ENCODE measurements around the gene CFAP91.
A peak's percentile ranks its signal among the peaks of the same experiment; 100 is the strongest.
"Not testable (repeated sequence)": the region's sequence is repeated elsewhere in the genome, so short reads cannot be mapped to it uniquely, and the experiment has no call there.

CFAP91 gene

DNA sequence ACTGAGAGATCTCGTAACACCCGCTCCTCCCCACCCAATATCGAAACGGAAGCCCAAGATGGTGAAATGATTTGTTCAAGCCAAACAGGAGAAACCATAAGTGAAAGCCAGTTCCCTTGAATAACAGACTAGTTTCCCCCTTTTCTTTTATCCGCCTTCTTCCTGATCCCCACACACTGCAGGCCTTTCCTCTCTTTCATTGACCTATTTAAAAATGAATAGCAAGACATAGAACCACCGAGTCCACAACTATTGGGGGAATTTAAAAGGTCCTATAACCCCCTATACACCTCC lies 25.2 kb upstream of the CFAP91 start:
- DNase-seq (ENCODE audit: low spot score) = no peak

DNA sequence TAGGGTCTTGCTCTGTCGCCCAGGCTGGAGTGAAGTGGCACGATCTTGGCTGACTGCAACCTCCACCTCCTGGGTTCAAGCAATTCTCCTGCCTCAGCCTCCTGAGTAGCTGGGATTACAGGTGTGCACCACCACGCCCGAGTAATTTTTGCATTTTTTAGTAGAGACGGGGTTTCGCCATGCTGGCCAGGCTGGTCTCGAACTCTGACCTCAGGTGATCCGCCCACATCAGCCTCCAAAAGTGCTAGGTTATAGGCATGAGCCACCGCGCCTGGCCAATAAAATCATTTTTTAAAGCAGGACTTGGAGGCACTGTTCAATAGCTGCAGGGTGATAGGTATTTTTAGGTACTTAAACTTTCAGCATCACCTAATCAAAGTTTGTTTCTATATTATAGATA lies 24.6 kb upstream of the CFAP91 start:
- DNase-seq (ENCODE audit: low spot score) = not testable (repeated sequence)

DNA sequence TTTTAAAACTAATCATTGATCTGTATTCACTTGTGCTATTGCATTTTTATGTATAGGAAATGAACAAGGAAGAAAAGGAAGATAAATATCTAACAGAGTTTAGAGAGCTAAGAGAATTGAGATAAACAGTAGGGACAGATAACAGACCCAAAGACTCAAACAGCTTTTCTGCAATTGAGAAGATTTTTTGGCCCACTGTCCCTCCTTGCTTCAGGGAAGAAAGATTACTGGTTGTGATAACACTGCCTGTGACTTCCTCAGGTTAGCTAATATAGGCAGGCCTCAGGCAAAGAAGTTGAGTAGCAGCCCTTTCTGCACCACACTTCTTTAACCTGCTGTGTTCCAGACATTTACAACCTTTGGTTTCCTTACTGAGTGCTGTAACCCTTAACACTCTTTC lies 22.9 kb upstream of the CFAP91 start:
- DNase-seq (ENCODE audit: low spot score) = no peak

- DNase-seq (ENCODE audit: low spot score) = peak; percentile 26
Observed at GRCh38 chr3:119681279-119681678, 21.5 kb upstream of the CFAP91 start.

- DNase-seq (ENCODE audit: low spot score) = no peak
Observed at GRCh38 chr3:119683421-119683820, 19.4 kb upstream of the CFAP91 start.

DNA sequence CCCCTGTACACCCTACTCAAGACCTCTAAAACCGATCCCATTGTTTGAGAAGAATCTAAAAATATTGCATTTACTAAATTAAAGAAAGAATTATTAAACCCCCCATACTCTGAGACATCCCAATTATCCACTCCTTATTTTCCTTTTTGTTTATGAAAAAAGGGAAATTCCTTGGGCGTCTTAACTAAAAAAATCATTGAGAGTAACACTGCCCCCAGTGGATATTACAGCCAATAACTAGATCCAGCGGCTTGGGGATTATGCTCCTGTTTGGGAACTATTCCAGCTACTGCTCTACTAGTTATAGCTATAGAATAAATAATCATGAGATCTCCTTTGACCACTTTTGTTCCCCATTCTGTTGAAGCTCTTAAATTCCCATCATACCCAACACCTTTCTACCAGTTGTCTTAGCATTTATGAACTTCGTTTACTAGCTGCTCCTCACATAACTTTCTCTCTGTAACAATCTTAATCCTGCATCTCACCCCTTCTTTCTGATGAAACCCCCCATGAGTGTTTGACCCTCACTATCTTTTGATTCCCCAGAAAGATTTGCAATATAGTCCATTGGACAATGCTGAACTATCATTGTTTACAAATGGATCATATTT lies 12.7 kb upstream of the CFAP91 start:
- no peak for DNase-seq (ENCODE audit: low spot score)

- DNase-seq (ENCODE audit: low spot score) = no peak
Observed at GRCh38 chr3:119695480-119695879, 7.3 kb upstream of the CFAP91 start.

DNA sequence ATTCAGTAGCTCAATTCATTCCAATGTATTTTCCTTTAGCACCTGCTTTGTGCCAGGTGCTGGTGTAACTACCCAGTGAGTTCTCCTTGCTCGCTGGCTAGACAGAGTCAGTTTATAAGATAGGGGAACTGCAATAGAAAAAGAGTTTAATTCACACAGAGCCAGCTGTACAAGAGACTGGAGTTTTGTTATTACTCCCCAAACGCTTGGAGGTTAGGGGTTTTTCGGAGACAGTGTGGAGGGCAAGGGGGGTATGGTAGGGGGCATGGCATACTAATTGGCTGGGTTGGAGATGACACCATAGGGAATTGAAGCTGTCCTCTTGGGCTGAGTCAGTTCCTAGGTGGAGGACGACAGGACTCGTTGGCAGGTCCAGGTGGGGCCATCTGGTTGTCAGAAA lies 5.4 kb upstream of the CFAP91 start:
- DNase-seq (ENCODE audit: low spot score) = no peak

- no peak for DNase-seq (ENCODE audit: low spot score)
Observed at GRCh38 chr3:119700269-119700919, 2.4 kb upstream of the CFAP91 start.

DNA sequence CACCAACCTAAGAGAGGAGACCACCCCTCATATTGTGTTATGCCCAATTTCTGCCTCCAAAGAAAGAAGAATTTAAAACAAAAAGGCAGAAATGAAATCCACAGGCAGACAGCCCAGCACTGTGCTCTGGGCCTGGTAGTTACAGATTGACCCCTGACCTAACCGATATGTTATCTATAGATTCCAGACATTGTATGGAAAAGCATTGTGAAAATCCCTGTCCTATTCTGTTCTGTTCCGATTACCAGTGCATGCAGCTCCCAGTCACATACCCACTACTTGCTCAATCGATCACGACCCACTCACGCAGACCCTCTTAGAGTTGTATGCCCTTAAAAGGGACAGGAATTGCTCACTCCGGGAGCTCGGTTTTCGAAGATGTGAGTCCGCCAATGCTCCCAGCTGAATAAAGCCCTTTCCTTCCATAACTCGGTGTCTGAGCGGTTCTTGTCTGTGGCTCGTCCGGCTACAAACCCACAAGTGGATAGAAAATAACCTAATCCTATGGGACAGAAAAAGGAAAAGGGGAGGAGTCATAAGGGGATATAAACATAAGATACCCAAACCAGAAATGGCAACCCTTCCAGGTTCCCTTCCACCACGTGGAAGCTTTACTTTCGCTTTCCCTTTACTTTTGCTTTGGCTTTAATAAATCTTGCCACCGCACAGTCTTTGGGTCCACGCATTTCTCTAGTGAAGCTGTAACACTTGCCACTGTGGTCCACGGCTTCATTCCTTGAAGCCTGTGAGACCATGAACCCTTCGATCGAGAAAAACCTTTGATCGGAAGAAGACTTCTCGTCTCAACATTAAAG lies 1.7 kb upstream of the CFAP91 start:
- no peak for DNase-seq (ENCODE audit: low spot score)

GRCh38 chr3:119703820-119704531 lies 1.2 kb downstream of the CFAP91 start:
- DNase-seq (ENCODE audit: low spot score) = peak; percentile 22

GRCh38 chr3:119715105-119715504 lies 12.3 kb downstream of the CFAP91 start:
- no peak for DNase-seq (ENCODE audit: low spot score)

DNA sequence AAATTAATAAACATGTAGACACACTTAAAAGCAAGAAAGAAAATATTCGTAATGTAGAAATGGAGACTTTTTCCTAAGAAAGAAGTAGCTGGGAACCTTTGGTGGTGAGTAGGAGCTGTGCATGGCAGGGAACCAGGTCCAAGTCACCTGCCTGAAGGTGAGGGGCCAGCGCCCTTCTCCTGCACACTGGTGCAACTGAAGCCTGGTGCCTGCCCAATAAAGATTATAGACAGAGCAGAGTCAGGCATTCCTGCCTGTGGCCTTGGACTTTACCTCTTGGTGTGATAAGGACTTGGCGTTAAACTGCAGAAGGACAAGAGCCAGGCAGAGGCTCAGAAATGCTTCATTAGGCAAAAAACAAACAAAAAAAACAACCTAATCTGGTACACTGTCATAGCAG lies 14.2 kb downstream of the CFAP91 start:
- DNase-seq (ENCODE audit: low spot score) = no peak

- no peak for DNase-seq (ENCODE audit: low spot score)
Observed at GRCh38 chr3:119717520-119717919, 14.7 kb downstream of the CFAP91 start.

- no peak for DNase-seq (ENCODE audit: low spot score)
Observed at GRCh38 chr3:119723022-119723421, 20.2 kb downstream of the CFAP91 start.

DNA sequence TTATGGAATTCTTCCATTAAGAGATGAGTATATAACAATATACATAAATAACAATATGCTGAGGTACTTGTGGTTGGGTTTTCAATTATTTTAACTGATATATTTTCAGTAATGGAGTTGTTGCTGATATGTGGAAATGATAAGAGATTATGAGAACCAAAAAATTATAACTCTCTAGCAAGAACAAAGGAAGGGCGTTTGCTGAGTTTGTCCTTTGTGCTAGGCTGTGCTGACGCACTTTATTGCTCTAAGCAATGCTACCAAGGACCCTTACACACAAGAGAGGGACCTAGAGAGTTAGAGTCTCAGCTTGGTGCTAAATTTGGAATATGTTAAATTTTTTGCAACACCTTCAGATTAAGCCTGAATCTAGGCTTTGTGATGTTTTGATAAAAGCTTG lies 24.1 kb downstream of the CFAP91 start:
- no peak for DNase-seq (ENCODE audit: low spot score)

- peak; percentile 7 for DNase-seq (ENCODE audit: low spot score)
Observed at GRCh38 chr3:119729996-119730395, 27.2 kb downstream of the CFAP91 start.

GRCh38 chr3:119731560-119732343 lies 28.9 kb downstream of the CFAP91 start:
- peak; percentile 72 for DNase-seq (ENCODE audit: low spot score)

DNA sequence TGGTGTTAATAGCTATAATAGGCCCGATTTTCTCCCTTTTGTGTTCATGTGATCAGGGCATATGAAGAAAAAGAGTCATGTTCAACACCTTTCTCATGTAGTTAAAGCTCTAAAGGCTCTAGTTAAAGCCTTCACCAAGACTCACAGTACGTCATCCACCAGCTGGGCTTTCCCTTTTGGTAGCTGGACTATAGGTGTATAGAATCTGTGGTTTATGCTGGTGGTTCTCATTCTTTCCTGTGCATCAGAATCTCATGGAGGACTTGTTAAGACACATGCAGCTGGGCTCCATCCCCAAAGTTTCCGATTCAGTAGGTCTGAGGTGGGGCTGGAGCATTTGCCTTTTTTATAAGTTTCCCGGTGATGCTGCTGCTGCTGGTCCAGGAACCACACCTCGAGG lies 31.0 kb downstream of the CFAP91 start:
- DNase-seq (ENCODE audit: low spot score) = no peak

DNA sequence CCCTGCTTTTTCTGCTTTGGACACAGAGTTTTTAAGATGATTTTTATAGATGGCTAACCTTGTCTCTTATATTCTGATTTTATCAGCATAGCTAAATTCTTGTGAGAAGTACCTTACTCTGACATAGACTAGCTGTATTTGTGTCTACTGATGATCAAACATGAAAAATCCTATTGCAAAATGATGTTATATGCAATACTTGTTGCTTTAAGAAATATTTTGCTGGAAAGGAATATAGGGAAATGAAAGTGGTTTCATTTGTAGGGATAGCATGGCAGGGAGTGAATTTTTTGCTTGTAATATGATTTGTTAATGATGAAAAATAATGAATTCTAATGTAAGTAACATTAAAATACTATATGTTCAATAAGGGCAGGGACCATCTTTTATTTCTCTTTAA lies 35.9 kb downstream of the CFAP91 start:
- DNase-seq (ENCODE audit: low spot score) = no peak

DNA sequence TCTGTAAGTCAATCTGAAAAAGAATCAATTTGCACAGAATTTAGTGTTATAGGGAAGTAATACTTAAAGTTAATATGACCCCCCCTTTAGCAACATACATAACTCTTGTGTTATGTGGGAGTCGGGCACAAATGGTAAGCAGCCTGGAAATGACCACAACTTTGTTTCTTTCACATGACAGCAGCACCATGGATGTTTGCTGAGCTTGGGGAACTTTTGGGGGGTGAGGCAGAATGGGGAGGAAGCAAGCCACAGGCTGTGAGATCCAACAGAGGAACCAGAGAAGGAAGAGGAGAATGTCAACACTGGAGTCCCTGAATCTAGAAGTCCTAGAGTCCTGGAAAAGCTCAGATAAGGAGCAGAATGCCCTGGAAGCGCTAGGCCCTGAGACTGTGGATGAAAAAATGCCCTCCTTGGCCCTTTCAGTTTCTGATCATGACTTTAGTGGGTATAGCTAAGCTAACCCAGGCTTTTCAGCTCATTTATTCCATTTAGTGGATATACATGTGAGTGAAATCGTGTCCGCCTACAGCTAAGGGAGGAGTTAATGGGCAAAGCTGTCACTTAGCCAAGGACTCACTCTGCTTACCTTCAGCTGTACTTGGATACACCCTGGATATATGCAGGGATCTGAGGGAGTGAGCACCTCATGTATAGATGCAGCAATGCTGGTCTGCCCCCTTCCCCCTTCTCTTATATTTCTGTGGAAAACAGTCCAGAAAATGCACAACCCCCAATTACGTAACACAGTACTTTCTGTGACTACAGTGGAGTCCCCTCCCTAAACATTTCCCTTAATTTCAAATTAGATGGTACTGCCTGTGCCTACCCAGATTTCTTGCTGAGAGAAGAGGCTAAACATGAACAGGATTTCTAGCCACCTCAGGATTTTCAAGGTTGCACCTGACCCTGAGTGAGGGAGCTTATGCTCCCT lies 39.1 kb downstream of the CFAP91 start:
- DNase-seq (ENCODE audit: low spot score) = no peak

Measured in cerebellar cortex (tissue), 1 donor.